GM12878 (cell line): Measurements from ENCODE around the gene RNF13. TPM values are rescaled to one million over a fixed set of nuclear protein-coding genes. Genes with fewer than 3 reads are reported as not detected.

Experiments used
- ATAC-seq: fragments of 200-7000 bp; cut with Tn5 transposase; 3 replicates; pipeline ENCODE4 v1.9.1; 2020; ENCODE audit warnings: mild to moderate bottlenecking, moderate library complexity
- BruUV-seq: library from RNA; stranded (reverse); fragments of 400-500 nt; replicated peaks from 2 replicates; lab custom pipeline; 2021; lab: Mats Ljungman, UMichigan
- CTCF ChIA-PET: fragments of 300-600 bp; sonication (Branson Sonifier 250); formaldehyde crosslinking; extraction: SDS; loops from one replicate; lab custom pipeline; 2021; ENCODE audit warnings: inconsistent platforms; lab: Yijun Ruan, JAX
- POLR2A ChIA-PET: fragments of 350-600 bp; formaldehyde crosslinking; extraction: SDS; loops from one replicate; lab custom pipeline; 2021; ENCODE audit warnings: inconsistent platforms; lab: Charles Lee
- RAD21 ChIA-PET: fragments of 300-600 bp; sonication (Branson Sonifier 250); formaldehyde crosslinking; loops from one replicate; lab custom pipeline; 2023; ENCODE audit warnings: antibody characterized with exemption; ENCODE audit not compliant: unreplicated experiment; lab: Charles Lee
- SMC1A ChIA-PET: fragments of 300-600 bp; sonication (Branson Sonifier 250); formaldehyde crosslinking; loops from one replicate; lab custom pipeline; 2023; ENCODE audit not compliant: unreplicated experiment, uncharacterized antibody; lab: Charles Lee
- DNase-seq: peaks from one replicate; pipeline ENCODE4 v3.0.0-alpha.2; 2011; ENCODE audit warnings: low read depth, low spot score
- FAIRE-seq: peaks from 3 replicates; lab custom pipeline; 2011; peaks lifted over from hg19 to GRCh38; lab: Jason Lieb, UNC
- H2AFZ ChIP-seq: 2 replicates; pipeline ENCODE4 v1.6.0; 2011; ENCODE audit warnings: low read depth, low read length, control low read depth; ENCODE audit not compliant: control insufficient read depth
- H3K27ac ChIP-seq: 2 replicates; pipeline ENCODE4 v1.5.1; 2011; ENCODE audit warnings: control low read depth; ENCODE audit not compliant: control insufficient read depth, insufficient read depth
- H3K27me3 ChIP-seq, 2 experiments: replicated peaks in 1 of 2; 2 replicates each; pipeline versions ENCODE4 v1.6.0 to v1.6.1; 2011; ENCODE audit warnings: low read length in 1 of 2; ENCODE audit not compliant: control insufficient read depth in 2 of 2, insufficient read depth in 2 of 2
- H3K36me3 ChIP-seq, 2 experiments: 2 replicates each; pipeline ENCODE4 v1.5.1; 2011; ENCODE audit warnings: low read length in 1 of 2; ENCODE audit not compliant: control insufficient read depth in 2 of 2, insufficient read depth in 2 of 2
- H3K4me1 ChIP-seq: 2 replicates; pipeline ENCODE4 v1.6.1; 2011; ENCODE audit warnings: mild to moderate bottlenecking, low read length, moderate library complexity, mixed read lengths; ENCODE audit not compliant: control insufficient read depth, insufficient read depth
- H3K4me2 ChIP-seq: 2 replicates; pipeline ENCODE4 v1.6.0; 2011; ENCODE audit warnings: control low read depth; ENCODE audit not compliant: control insufficient read depth, insufficient read depth
- H3K4me3 ChIP-seq: fragments of 200-600 bp; sonication (generic); 2 replicates; pipeline ENCODE4 v1.5.1; 2016
- H3K79me2 ChIP-seq: 2 replicates; pipeline ENCODE4 v1.6.0; 2011; ENCODE audit warnings: low read length; ENCODE audit not compliant: control insufficient read depth, insufficient read depth
- H3K9ac ChIP-seq: 2 replicates; pipeline ENCODE4 v1.8.0; 2011; ENCODE audit warnings: low read length, control low read depth, mixed read lengths; ENCODE audit not compliant: control insufficient read depth, insufficient read depth
- H3K9me3 ChIP-seq: replicated peaks from 3 replicates; pipeline ENCODE4 v1.5.1; 2011; ENCODE audit warnings: mild to moderate bottlenecking, low read length; ENCODE audit not compliant: control insufficient read depth, insufficient read depth
- H4K20me1 ChIP-seq: 2 replicates; pipeline ENCODE4 v1.6.0; 2011; ENCODE audit not compliant: control insufficient read depth, insufficient read depth
- CHD4 ChIP-seq: fragments of 200-600 bp; sonication (generic); IDR thresholded peaks from 2 replicates; pipeline ENCODE4 v1.6.1; 2016; ENCODE audit warnings: mild to moderate bottlenecking
- CTCF ChIP-seq, 3 experiments: IDR thresholded peaks in 2 of 3; conservative IDR thresholded peaks in 1 of 3; 2 replicates each; pipeline ENCODE4 v1.5.1; 2011; ENCODE audit warnings: low read depth in 3 of 3, low read length in 3 of 3, mild to moderate bottlenecking in 3 of 3, control low read depth in 2 of 3, moderate library complexity in 2 of 3, inconsistent platforms in 1 of 3, mixed read lengths in 1 of 3; ENCODE audit not compliant: control insufficient read depth in 2 of 3, insufficient read depth in 1 of 3; ENCODE audit errors: extremely low read depth in 1 of 3
- GABPA ChIP-seq: IDR thresholded peaks from 2 replicates; pipeline ENCODE4 v1.6.1; 2014; ENCODE audit warnings: antibody characterized with exemption, low read depth, mild to moderate bottlenecking, inconsistent platforms
- IKZF2 ChIP-seq, 2 experiments: fragments of 450-650 bp; IDR thresholded peaks; 2 replicates each; pipeline ENCODE4 v1.6.1; 2017; ENCODE audit warnings: mild to moderate bottlenecking in 2 of 2, moderate library complexity in 2 of 2
- KLF5 ChIP-seq: fragments of 450-650 bp; IDR thresholded peaks from 2 replicates; pipeline ENCODE4 v1.6.1; 2014; ENCODE audit warnings: mild to moderate bottlenecking; ENCODE audit not compliant: partially characterized antibody
- MEF2B ChIP-seq: fragments of 450-650 bp; IDR thresholded peaks from 2 replicates; pipeline ENCODE4 v1.6.1; 2018; ENCODE audit warnings: mild to moderate bottlenecking, moderate library complexity; ENCODE audit not compliant: partially characterized antibody, poor library complexity, severe bottlenecking
- PAX5 ChIP-seq: IDR thresholded peaks from 2 replicates; pipeline ENCODE4 v1.6.1; 2011; ENCODE audit warnings: low read depth, low read length, borderline replicate concordance
- POU2F2 ChIP-seq: IDR thresholded peaks from 3 replicates; pipeline ENCODE4 v1.6.1; 2011; ENCODE audit warnings: low read depth, mild to moderate bottlenecking, low read length, borderline replicate concordance
- RAD21 ChIP-seq: IDR thresholded peaks from 2 replicates; pipeline ENCODE4 v1.6.1; 2011; ENCODE audit warnings: mild to moderate bottlenecking, low read depth, low read length, moderate library complexity; ENCODE audit not compliant: insufficient read depth
- SIX5 ChIP-seq: IDR thresholded peaks from 2 replicates; pipeline ENCODE4 v1.6.1; 2011; ENCODE audit warnings: mild to moderate bottlenecking, low read depth, low read length, moderate library complexity; ENCODE audit not compliant: severe bottlenecking
- SMARCA5 ChIP-seq: fragments of 450-650 bp; IDR thresholded peaks from 2 replicates; pipeline ENCODE4 v1.6.1; 2017; ENCODE audit warnings: mild to moderate bottlenecking
- SMC3 ChIP-seq: IDR thresholded peaks from 2 replicates; pipeline ENCODE4 v1.6.1; 2011; ENCODE audit warnings: low read length, improper control_type of control experiment, borderline replicate concordance
- YY1 ChIP-seq: IDR thresholded peaks from 2 replicates; pipeline ENCODE4 v1.6.1; 2011; ENCODE audit warnings: low read depth, mild to moderate bottlenecking, low read length
- WGBS: methylation state at CpG from one replicate; pipeline ENCODE4 v1.1.6; 2016; ENCODE audit warnings: low lambda C conversion rate; ENCODE audit not compliant: insufficient replicate concordance, insufficient coverage; ENCODE audit errors: missing lambda C conversion rate; 5-methylcytosine and 5-hydroxymethylcytosine counted together
- in situ Hi-C: fragments of 300-500 bp; cut with MboI; formaldehyde crosslinking; loops from 9 replicates; pipeline ENCODE4 v1.14.3; 2018; ENCODE audit warnings: mixed read lengths
- intact Hi-C: fragments of 100-400 bp; cut with micrococcal nuclease; formaldehyde crosslinking; loops from one replicate; pipeline ENCODE4 v1.14.2; 2022; ENCODE audit not compliant: unreplicated experiment
- polyA plus RNA-seq, 11 experiments: library from polyadenylated mRNA; depleted of rRNA in 4 of 11; unstranded in 6 of 11; stranded (reverse) in 5 of 11; fragments of >200 nt; fragmentation: Nextera tagmentation in 4 of 11; fragmentation: Illumina TruSeq in 1 of 11; extraction: Ambion mirVana in 4 of 11; extraction: Trizol in 1 of 11; gene quantifications; 1 replicate in 1 of 11; 2 replicates in 10 of 11; pipeline versions ENCODE4 v1.2.1 to v1.2.3, GENCODE V29; 2011 to 2016; ENCODE audit warnings: inconsistent platforms in 2 of 11, missing spikeins in 2 of 11, low read depth in 1 of 11
- total RNA-seq, 4 experiments: library from RNA; depleted of rRNA in 3 of 4; stranded (reverse); fragments of >200 nt in 3 of 4; fragmentation: Illumina TruSeq in 1 of 4; extraction: Trizol in 1 of 4; gene quantifications; 2 replicates each; pipeline versions ENCODE4 v1.2.1 to v1.2.3, GENCODE V29; 2013 to 2021

RNF13 gene
- total and polyA plus RNA-seq, 10 of the 15 experiments (the other 5 are each of a cell fraction or from before 2014, with no cell fraction given): 18.9 to 73.4 (median 36.7) TPM

- FAIRE-seq (peak; percentile 31), DNase-seq (no peak), ATAC-seq (peak; percentile 12; the same call in 1 of the 3 replicates)
- Histone ChIP-seq H3K27ac (no peak overlapping the region), H2AFZ (no peak overlapping the region), H3K9ac (no peak overlapping the region), H3K9me3 (no peaks in the 10 kb centered on the region), H3K4me3 (no peak overlapping the region), H3K36me3 (no peaks in the 10 kb centered on the region), H4K20me1 (no peaks in the 10 kb centered on the region), H3K4me2 (no peak overlapping the region), H3K4me1 (no peaks in the 10 kb centered on the region)
- RAD21 ChIA-PET: interaction anchor here (0.6 to 3.0 kb wide), 21 partner anchors 9 to 319 kb away, joined by 3 to 26 read pairs (median 5); partner anchors contain the start of genes ANKUB1 and WWTR1
- SMC1A ChIA-PET: interaction anchor here (0.5 to 3.6 kb wide), 30 partner anchors 9 to 412 kb away, joined by 3 to 22 read pairs (median 4); partner anchors contain the start of genes ANKUB1 and COMMD2
- no TSS peak for BruUV-seq
- intact Hi-C loops: loop anchor here (1.0 to 5.0 kb wide), 2 partner anchors 41 to 314 kb away; no protein-coding TSS in a partner anchor
- WGBS: 27% methylated on average over 4 of the region's 4 CpGs
- POLR2A ChIA-PET: interaction anchor here (1.0 kb wide), 1 partner anchor 302 kb away, joined by 3 read pairs; no protein-coding TSS in a partner anchor
- no peak for TF ChIP-seq SIX5
- peak; percentile 93 for TF ChIP-seq PAX5
- TF ChIP-seq KLF5: no peak
- no peak for TF ChIP-seq YY1
- TF ChIP-seq MEF2B: no peak
- 0 out of 4 replicates have a peak, but pooled peaks have one; percentile 22 to 23 for TF ChIP-seq IKZF2 (IDR thresholded peaks at IDR 0.05)
- no peak for TF ChIP-seq POU2F2
- peak; percentile 74 for TF ChIP-seq RAD21
- TF ChIP-seq SMC3: peak; percentile 58; the same call in 1 of the 2 replicates
- TF ChIP-seq CTCF (IDR thresholded peaks at IDR 0.05 in 2 of 3, conservative IDR thresholded peaks at IDR 0.05 in 1 of 3; ENCODE audit: control insufficient read depth in 2 of 3, extremely low read depth in 1 of 3, insufficient read depth in 1 of 3, low read depth in 3 of 3, low read length in 3 of 3): peak; percentile 78 to 82 (median 79)
- 0 out of 2 replicates have a peak, but pooled peaks have one; percentile 28 for TF ChIP-seq SMARCA5
- no peak for TF ChIP-seq CHD4
- no peak for TF ChIP-seq GABPA
- TF ChIP-seq, all 136 proteins: peak for 6
- Histone ChIP-seq H3K79me2 (peaks cover 6% of the 10 kb centered on the region), H3K27me3 (no peaks in the 10 kb centered on the region)
- CTCF ChIA-PET: interaction anchor here (0.5 to 3.7 kb wide), 77 partner anchors 8 to 853 kb away, joined by 3 to 126 read pairs (median 5); partner anchors contain the start of genes ANKUB1 and COMMD2
- in situ Hi-C loops: no loop called here
Observed at GRCh38 chr3:149808209-149808829, 4.7 kb upstream of the RNF13 start.
